Lung (tissue), 12 donors: ENCODE measurements around the gene VIPR1. TPM values are rescaled to one million over a fixed set of nuclear protein-coding genes. Genes with fewer than 3 reads are reported as not detected.

Source experiments
- ATAC-seq: fragments of 200-7000 bp; cut with Tn5 transposase; one replicate; pipeline ENCODE4 v1.9.1; 2020; ENCODE audit warnings: moderate number of reproducible peaks; ENCODE audit not compliant: insufficient read depth, low FRiP score
- DNase-seq, 3 donors: peaks; one replicate each; pipeline ENCODE4 v3.0.0-alpha.2; 2013 to 2017
- H3K27ac ChIP-seq, 2 donors: one replicate each; pipeline ENCODE4 v1.5.1; 2013; ENCODE audit warnings: mild to moderate bottlenecking in 2 of 2, moderate library complexity in 2 of 2, control low read depth in 1 of 2, inconsistent platforms in 1 of 2, low read depth in 1 of 2, low read length in 1 of 2
- H3K27me3 ChIP-seq, 3 donors: one replicate each; pipeline ENCODE4 v1.5.1; 2013; ENCODE audit warnings: low read length in 2 of 3; ENCODE audit not compliant: control insufficient read depth in 3 of 3, insufficient read depth in 3 of 3
- H3K36me3 ChIP-seq, 4 donors: one replicate each; pipeline ENCODE4 v1.5.1; 2013; ENCODE audit warnings: low read length in 4 of 4, mild to moderate bottlenecking in 1 of 4, moderate library complexity in 1 of 4; ENCODE audit not compliant: control insufficient read depth in 4 of 4, insufficient read depth in 4 of 4
- H3K4me1 ChIP-seq, 5 donors: one replicate each; pipeline ENCODE4 v1.5.1; 2013; ENCODE audit warnings: low read length in 5 of 5, mild to moderate bottlenecking in 2 of 5, moderate library complexity in 1 of 5; ENCODE audit not compliant: control insufficient read depth in 5 of 5, insufficient read depth in 5 of 5
- H3K4me3 ChIP-seq: one replicate; pipeline ENCODE4 v1.5.1; 2013; ENCODE audit warnings: mild to moderate bottlenecking, control low read depth, moderate library complexity
- H3K9ac ChIP-seq, 2 donors: one replicate each; pipeline ENCODE4 v1.5.1; 2013; ENCODE audit warnings: low read length in 2 of 2, control low read depth in 1 of 2; ENCODE audit not compliant: insufficient read depth in 1 of 2
- H3K9me3 ChIP-seq, 4 donors: one replicate each; pipeline ENCODE4 v1.5.1; 2013; ENCODE audit warnings: low read length in 3 of 4, mild to moderate bottlenecking in 1 of 4, moderate library complexity in 1 of 4; ENCODE audit not compliant: control insufficient read depth in 4 of 4, insufficient read depth in 3 of 4
- CTCF ChIP-seq: IDR thresholded peaks from 2 replicates; pipeline ENCODE4 v1.5.1; 2012; ENCODE audit warnings: mild to moderate bottlenecking; ENCODE audit errors: control extremely low read depth, extremely low read depth
- WGBS, 2 donors: extraction: QIAGEN DNeasy Blood & Tissue Kit; methylation state at CpG; one replicate each; pipeline ENCODE4 v1.1.7; 2013; 5-methylcytosine and 5-hydroxymethylcytosine counted together
- polyA plus RNA-seq, 2 donors: library from polyadenylated mRNA; stranded (reverse); fragments of 200-250 nt; gene quantifications; one replicate each; pipeline ENCODE4 v1.2.1, GENCODE V29; 2013
- total RNA-seq, 2 donors: library from RNA; depleted of rRNA in 1 of 2; stranded (reverse); fragments of >200 nt in 1 of 2; gene quantifications; one replicate each; pipeline ENCODE4 v1.2.1, GENCODE V29; 2014 to 2021
- donor health status: control.
- donor health status: control.
- donor health status: Bipolar disorder and iron deficiency.
- donor health status: healthy.
- donor health status: DM: yes; HTN: yes; CAD: no.

VIPR1 gene
- total and polyA plus RNA-seq, 4 donors, result 24.8 to 89.8 (median 65.0) TPM

- Histone ChIP-seq H3K27ac (no peak overlapping the region), H3K4me3 (no peak overlapping the region), H3K9ac (no peak overlapping the region), H3K4me1 (peaks cover 0 to 4% (median 0%) of the 10 kb centered on the region in 5 donors), H3K9me3 (peaks cover 0 to 6% (median 0%) of the 10 kb centered on the region in 4 donors), H3K36me3 (peaks cover 10 to 22% (median 18%) of the 10 kb centered on the region in 4 donors), H3K27me3 (no peaks in the 10 kb centered on the region)
- WGBS, 2 donors, result 84 to 91% methylated on average over 2 of the region's 2 CpGs
- TF ChIP-seq CTCF, result no peak
- no peak for ATAC-seq
- no peak for DNase-seq
Measured at GRCh38 chr3:42569593-42570142, 67.2 kb downstream of the VIPR1 start.

GRCh38 chr3:42572278-42572677 lies 69.8 kb downstream of the VIPR1 start:
- TF ChIP-seq CTCF, result peak; percentile 36
- H3K27ac ChIP-seq, result no peak overlapping the region
- no peak overlapping the region for H3K4me3 ChIP-seq
- H3K9me3 ChIP-seq, result peaks cover 0 to 14% (median under 1%) of the 10 kb centered on the region in 4 donors
- H3K4me1 ChIP-seq, result peaks cover 0 to 4% (median 0%) of the 10 kb centered on the region in 5 donors
- WGBS, 2 donors, result 67 to 69% methylated on average over 3 of the region's 3 CpGs
- H3K36me3 ChIP-seq, result peaks cover 4 to 14% (median 9%) of the 10 kb centered on the region in 4 donors
- ATAC-seq, result no peak
- DNase-seq, result no peak
- no peak overlapping the region for H3K9ac ChIP-seq
- H3K27me3 ChIP-seq, result no peaks in the 10 kb centered on the region

- no peak for TF ChIP-seq CTCF
- DNase-seq (no peak), ATAC-seq (no peak)
- Histone ChIP-seq H3K9ac (no peak overlapping the region), H3K36me3 (peaks cover 2 to 11% (median 7%) of the 10 kb centered on the region in 4 donors), H3K9me3 (peaks cover 0 to 14% (median under 1%) of the 10 kb centered on the region in 4 donors), H3K4me3 (no peak overlapping the region), H3K27me3 (no peaks in the 10 kb centered on the region), H3K27ac (no peak overlapping the region), H3K4me1 (peaks cover 0 to 4% (median 1%) of the 10 kb centered on the region in 5 donors)
Measured at GRCh38 chr3:42575137-42575741, 72.8 kb downstream of the VIPR1 start.
